Activated CD4-positive, alpha-beta T cell treated with anti-CD3 and anti-CD28 coated beads, Interleukin-2, amount 50 U/mL, for 24 hours (primary cell): ENCODE data around the gene OAS3.

Experiments
- DNase-seq, 2 donors: peaks; one replicate each; pipeline ENCODE4 v3.0.0-alpha.2; 2020; ENCODE audit warnings: low read depth in 1 of 2, low spot score in 1 of 2

OAS3 gene

DNA sequence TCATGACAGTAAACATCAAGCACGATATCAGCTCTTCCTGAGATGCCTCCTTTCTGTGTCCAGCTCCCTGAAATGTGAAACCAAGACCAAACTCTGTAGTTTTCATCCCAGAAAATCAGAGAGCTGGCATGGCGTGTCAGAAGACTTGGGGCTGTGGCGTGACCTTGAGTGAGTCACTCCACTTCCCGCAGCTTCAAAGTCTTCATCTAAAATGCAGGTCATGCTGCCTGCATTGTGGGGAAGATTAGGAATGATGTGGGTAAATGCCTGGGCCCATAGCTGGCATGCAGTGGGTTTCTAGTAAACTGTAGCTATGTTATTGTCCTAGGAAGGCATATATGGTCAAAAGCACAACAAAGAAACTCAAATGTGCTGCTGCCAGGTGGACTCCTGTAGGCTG lies 68.9 kb downstream of the OAS3 start:
- DNase-seq: no peak

DNA sequence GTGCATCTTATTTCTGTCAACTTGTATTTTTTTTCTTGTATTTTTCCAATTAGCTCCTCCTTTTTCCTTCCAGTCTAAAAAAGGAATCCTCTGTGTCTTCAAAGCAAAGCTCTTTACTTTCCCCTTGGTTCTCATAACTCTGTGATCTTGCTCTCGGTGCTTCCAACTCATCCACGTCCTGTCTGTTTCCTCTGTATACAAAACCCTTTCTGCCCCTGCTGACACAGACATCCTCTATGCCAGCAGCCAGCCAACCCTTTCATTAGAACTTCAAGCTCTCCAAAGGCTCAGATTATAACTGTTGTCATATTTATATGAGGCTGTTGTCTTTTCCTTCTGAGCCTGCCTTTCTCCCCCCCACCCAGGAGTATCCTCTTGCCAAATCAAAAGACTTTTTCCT lies 72.4 kb downstream of the OAS3 start:
- DNase-seq: no peak

GRCh38 chr12:113014565-113014964 lies 76.3 kb downstream of the OAS3 start:
- DNase-seq: no peak

- no peak for DNase-seq
Measured at GRCh38 chr12:113016796-113017195, 78.5 kb downstream of the OAS3 start.

GRCh38 chr12:113019025-113019424 lies 80.8 kb downstream of the OAS3 start:
- DNase-seq: no peak

DNA sequence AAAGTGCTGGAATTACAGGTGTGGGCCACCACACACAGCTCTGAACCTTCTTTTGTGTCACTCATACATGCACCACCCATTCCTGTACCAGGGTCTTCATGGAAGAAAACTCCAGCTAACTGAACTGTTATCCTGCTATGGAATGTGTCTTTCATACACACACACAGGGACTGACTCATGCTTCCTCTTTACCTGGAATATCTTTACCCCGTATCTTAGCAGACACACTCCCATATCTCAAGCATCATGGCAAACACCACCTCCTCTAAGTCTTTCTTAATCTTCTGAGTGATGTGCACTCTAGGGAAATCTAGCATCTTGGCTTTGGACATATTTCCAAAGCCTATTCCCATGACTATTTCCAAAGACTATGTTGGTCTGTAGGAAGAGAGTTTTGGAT lies 83.2 kb downstream of the OAS3 start:
- no peak for DNase-seq
